Measurements from ENCODE around the gene TMEM135. TPM values are rescaled to one million over a fixed set of nuclear protein-coding genes. Genes with fewer than 3 reads are reported as not detected.

Gene TMEM135
- total RNA-seq, 2 experiments from 2014 or later, result 21.6 to 22.8 TPM

DNA sequence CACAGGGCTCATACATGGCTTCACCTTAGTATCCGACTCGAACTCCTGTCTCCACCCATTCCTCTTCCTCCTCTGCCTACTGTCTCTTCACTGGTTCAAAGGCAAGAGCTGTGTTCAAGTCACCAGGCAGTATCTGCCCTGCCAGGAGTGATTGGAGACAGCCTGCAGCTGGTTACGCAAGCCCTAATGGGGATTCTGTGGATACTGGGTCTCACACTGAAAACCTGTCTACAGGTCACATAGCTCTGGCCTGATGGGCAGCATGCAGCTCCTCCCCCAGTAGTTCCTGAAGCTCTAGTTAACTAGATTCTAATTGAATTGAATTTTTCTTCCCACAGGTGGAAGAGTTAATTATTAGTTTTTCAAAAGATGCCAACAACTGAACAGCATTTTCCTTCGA is 332.2 kb downstream of the TMEM135 start:
- ChIA-PET POLR2A (no interaction called here), CTCF (no interaction called here)

DNA sequence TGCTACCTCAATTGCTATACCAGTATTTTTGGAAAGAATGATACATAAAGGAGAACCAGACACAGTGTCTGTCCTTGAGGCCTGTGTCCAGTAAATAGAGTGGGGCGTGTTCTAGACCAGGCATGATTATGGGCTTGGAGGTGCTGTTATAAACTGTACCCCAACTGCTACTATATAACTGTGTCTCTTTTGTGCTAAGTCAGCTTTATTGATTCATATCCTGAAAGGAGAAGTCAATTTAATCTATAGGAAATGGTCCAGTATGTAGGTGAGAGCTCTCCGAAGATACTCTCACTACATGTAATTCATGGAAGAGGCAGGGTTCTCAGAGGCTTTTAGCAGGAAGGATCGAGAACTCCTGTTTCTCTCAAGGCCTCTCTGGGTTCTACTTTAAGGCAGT is 334.3 kb downstream of the TMEM135 start:
- ChIA-PET POLR2A (no interaction called here), CTCF (no interaction called here)

Other genes with a start within 250 kb of the TMEM135 start
- 10 to 100 TPM in 1 of 2 experiments, 1 to 10 TPM in 1; 9.1 to 10.5 TPM for gene PRSS23, start 237.4 kb upstream of the TMEM135 start, total RNA-seq
- under 1 TPM; 0.06 TPM for gene FZD4, start 82.5 kb upstream of the TMEM135 start, total RNA-seq

Data from activated CD8-positive, alpha-beta memory T cell treated with anti-CD3 and anti-CD28 coated beads for 36 hours (primary cell).